ENCODE data around the gene HNRNPU.

HNRNPU gene

GRCh38 chr1:244864253-244865027 lies at the start of gene HNRNPU:
Gene HNRNPU (minus strand): TSS chr1:244864543. CDS start chr1:244864307, 236 bp downstream.
- DNase-seq, result peak; percentile 93

- DNase-seq, result no peak
Measured at GRCh38 chr1:244913806-244914205, 49.5 kb upstream of the HNRNPU start.

GRCh38 chr1:244904119-244904518 lies 39.8 kb upstream of the HNRNPU start:
- no peak for DNase-seq

GRCh38 chr1:244901400-244902015 lies 37.2 kb upstream of the HNRNPU start:
- no peak for DNase-seq

GRCh38 chr1:244897476-244898254 lies 33.3 kb upstream of the HNRNPU start:
- no peak for DNase-seq

- DNase-seq, result no peak
Measured at GRCh38 chr1:244896550-244896949, 32.2 kb upstream of the HNRNPU start.

GRCh38 chr1:244893836-244894235 lies 29.5 kb upstream of the HNRNPU start:
- DNase-seq, result no peak

GRCh38 chr1:244887281-244887680 lies 22.9 kb upstream of the HNRNPU start:
- no peak for DNase-seq

GRCh38 chr1:244881552-244882280 lies 17.4 kb upstream of the HNRNPU start:
- no peak for DNase-seq

- DNase-seq, result no peak
Measured at GRCh38 chr1:244878681-244879080, 14.3 kb upstream of the HNRNPU start.

GRCh38 chr1:244876228-244876910 lies 12.0 kb upstream of the HNRNPU start:
- DNase-seq, result no peak

- no peak for DNase-seq
Measured at GRCh38 chr1:244874974-244875579, 10.7 kb upstream of the HNRNPU start.

- DNase-seq, result no peak
Measured at GRCh38 chr1:244869950-244870349, 5.6 kb upstream of the HNRNPU start.

GRCh38 chr1:244869364-244869827 lies 5.1 kb upstream of the HNRNPU start:
- no peak for DNase-seq

- DNase-seq, result no peak
Measured at GRCh38 chr1:244868484-244869363, 4.4 kb upstream of the HNRNPU start.

GRCh38 chr1:244866355-244866754 lies 2.0 kb upstream of the HNRNPU start:
- DNase-seq, result no peak

GRCh38 chr1:244865820-244866219 lies 1.5 kb upstream of the HNRNPU start:
- no peak for DNase-seq

- DNase-seq, result peak; percentile 25
Measured at GRCh38 chr1:244865028-244865371, 657 bp upstream of the HNRNPU start.

- no peak for DNase-seq
Measured at GRCh38 chr1:244863491-244864252, 671 bp downstream of the HNRNPU start.

Data from activated CD4-positive, alpha-beta T cell treated with anti-CD3 and anti-CD28 coated beads, Interleukin-2, amount 50 U/mL, for 1 hour (primary cell).